ENCODE measurements around the gene BEND3.

GRCh38 chr6:107030151-107030550 lies 85.2 kb downstream of the BEND3 start:
- TF ChIP-seq CTCF (IDR thresholded peaks at IDR 0.05; ENCODE audit: low read length) (no peak), EZH2 (optimal IDR thresholded peaks at IDR 0.05; ENCODE audit: low read depth, low read length) (no peak)

Data from MM.1S (cell line).